Suppressor macrophage (primary cell): Measurements from ENCODE around the gene FOXP1.

Source experiments
- DNase-seq, 4 experiments: peaks; one replicate each; pipeline ENCODE4 v3.0.0-alpha.2; 2020 to 2022
- total RNA-seq, 17 experiments: gene quantifications; one replicate each; lab custom pipeline; 2026; ENCODE audit warnings: mixed read lengths in 6 of 17, inconsistent platforms in 3 of 17; lab: John Stamatoyannopoulos, UW

Gene FOXP1
- total RNA-seq, result 13.3 to 42.6 (median 25.2) reads per million in 17 experiments

- DNase-seq, result peak; percentile 69 to 91 (median 86)
Measured at GRCh38 chr3:71583566-71584393, at the start of gene FOXP1. TSS of gene FOXP1 (minus strand) at chr3:71583728. CDS start at chr3:71198381, 385,347 bp downstream.

- peak; percentile 83 to 93 (median 91) for DNase-seq
Measured at GRCh38 chr3:71629711-71630110, 46.2 kb upstream of the FOXP1 start.

- DNase-seq, result no peak
Measured at GRCh38 chr3:71629289-71629688, 45.8 kb upstream of the FOXP1 start.

GRCh38 chr3:71628522-71628921, 45.0 kb upstream of the FOXP1 start:
- DNase-seq, result no peak

GRCh38 chr3:71625676-71626075, 42.1 kb upstream of the FOXP1 start:
- DNase-seq, result peak in 1 of 4 experiments; percentile 12

- DNase-seq, result no peak
Measured at GRCh38 chr3:71621825-71622537, 38.5 kb upstream of the FOXP1 start.

GRCh38 chr3:71618538-71618937, 35.0 kb upstream of the FOXP1 start:
- no peak for DNase-seq

GRCh38 chr3:71616571-71617021, 33.1 kb upstream of the FOXP1 start:
- DNase-seq, result no peak

GRCh38 chr3:71614869-71615268, 31.3 kb upstream of the FOXP1 start:
- DNase-seq, result no peak

- DNase-seq, result no peak
Measured at GRCh38 chr3:71614426-71614825, 30.9 kb upstream of the FOXP1 start.

GRCh38 chr3:71611099-71611498, 27.6 kb upstream of the FOXP1 start:
- DNase-seq, result no peak

GRCh38 chr3:71607364-71607763, 23.8 kb upstream of the FOXP1 start:
- DNase-seq, result no peak

- DNase-seq, result no peak
Measured at GRCh38 chr3:71606582-71606981, 23.1 kb upstream of the FOXP1 start.

- no peak for DNase-seq
Measured at GRCh38 chr3:71602256-71602655, 18.7 kb upstream of the FOXP1 start.

GRCh38 chr3:71601811-71602210, 18.3 kb upstream of the FOXP1 start:
- peak in 2 of 4 experiments; percentile 27 to 45 for DNase-seq

GRCh38 chr3:71600646-71601288, 17.2 kb upstream of the FOXP1 start:
- no peak for DNase-seq

- no peak for DNase-seq
Measured at GRCh38 chr3:71599416-71599815, 15.9 kb upstream of the FOXP1 start.

GRCh38 chr3:71598292-71598691, 14.8 kb upstream of the FOXP1 start:
- DNase-seq, result no peak

- no peak for DNase-seq
Measured at GRCh38 chr3:71597286-71597685, 13.8 kb upstream of the FOXP1 start.

GRCh38 chr3:71593106-71593505, 9.6 kb upstream of the FOXP1 start:
- DNase-seq, result no peak

GRCh38 chr3:71591101-71591500, 7.6 kb upstream of the FOXP1 start:
- no peak for DNase-seq

- no peak for DNase-seq
Measured at GRCh38 chr3:71589132-71589531, 5.6 kb upstream of the FOXP1 start.

GRCh38 chr3:71587958-71588357, 4.4 kb upstream of the FOXP1 start:
- no peak for DNase-seq
